Tibial nerve (tissue), 4 donors: ENCODE measurements around the gene YOD1.

Experiments
- CTCF ChIP-seq, 5 experiments: fragments of 200-600 bp in 3 of 5; fragments of 450-650 bp in 2 of 5; sonication (generic) in 3 of 5; IDR thresholded peaks; one replicate each; pipeline ENCODE4 v1.5.1; 2016 to 2019; ENCODE audit warnings: antibody characterized with exemption in 5 of 5, mild to moderate bottlenecking in 3 of 5, moderate library complexity in 2 of 5
- EP300 ChIP-seq, 2 donors: sonication (generic); formaldehyde crosslinking; IDR thresholded peaks; one replicate each; pipeline ENCODE4 v1.6.1; 2017; ENCODE audit warnings: antibody characterized with exemption in 2 of 2, mild to moderate bottlenecking in 1 of 2
- POLR2A ChIP-seq, 2 donors: fragments of 450-650 bp; IDR thresholded peaks; one replicate each; pipeline ENCODE4 v1.6.1; 2017; ENCODE audit warnings: antibody characterized with exemption in 2 of 2, mild to moderate bottlenecking in 2 of 2, moderate library complexity in 2 of 2

GRCh38 chr1:207084701-207085180, 33.7 kb upstream of the YOD1 start:
- peak; percentile 43 to 68 (median 60) for TF ChIP-seq CTCF (IDR thresholded peaks at IDR 0.05)
- no peak for TF ChIP-seq POLR2A (IDR thresholded peaks at IDR 0.05)
- no peak for TF ChIP-seq EP300 (IDR thresholded peaks at IDR 0.05)
